GM19238 (cell line): Measurements from ENCODE around the gene SEZ6L2.
"Not testable (repeated sequence)": the region's sequence is repeated elsewhere in the genome, so short reads cannot be mapped to it uniquely, and the experiment has no call there.

Experiments used
- DNase-seq: peaks from one replicate; pipeline ENCODE4 v3.0.0; 2011; ENCODE audit warnings: low spot score; ENCODE audit not compliant: insufficient read length

Gene SEZ6L2

DNA sequence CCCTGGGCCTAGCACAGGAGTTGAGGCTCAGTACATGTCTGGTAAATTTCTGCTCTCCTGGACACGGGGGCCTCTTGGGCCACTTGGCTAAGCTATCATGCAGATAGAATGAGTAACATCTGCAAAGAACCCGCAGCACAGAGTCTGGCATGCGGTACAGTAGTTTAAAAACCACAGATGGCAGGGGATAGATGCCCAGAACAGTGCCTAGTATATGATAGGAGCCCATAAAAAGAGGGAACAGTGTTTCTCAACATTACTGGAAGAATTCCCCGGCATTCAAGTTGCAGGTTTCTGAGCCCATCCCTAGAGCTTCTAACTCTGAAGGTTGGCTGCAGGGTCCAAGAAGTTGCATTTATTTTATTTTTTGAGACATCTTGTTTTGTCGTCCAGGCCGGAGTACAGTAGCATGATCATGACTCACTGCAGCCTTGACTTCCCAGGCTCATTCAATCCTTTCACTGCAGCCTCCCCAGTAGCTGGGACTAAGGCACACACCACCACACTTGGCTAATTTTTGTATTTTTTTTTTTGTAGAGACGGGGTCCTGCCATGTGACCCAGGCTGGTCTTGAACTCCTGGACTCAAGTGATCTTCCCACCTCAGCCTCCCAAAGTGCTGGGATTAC is 42.1 kb downstream of the SEZ6L2 start:
- DNase-seq, result no peak

DNA sequence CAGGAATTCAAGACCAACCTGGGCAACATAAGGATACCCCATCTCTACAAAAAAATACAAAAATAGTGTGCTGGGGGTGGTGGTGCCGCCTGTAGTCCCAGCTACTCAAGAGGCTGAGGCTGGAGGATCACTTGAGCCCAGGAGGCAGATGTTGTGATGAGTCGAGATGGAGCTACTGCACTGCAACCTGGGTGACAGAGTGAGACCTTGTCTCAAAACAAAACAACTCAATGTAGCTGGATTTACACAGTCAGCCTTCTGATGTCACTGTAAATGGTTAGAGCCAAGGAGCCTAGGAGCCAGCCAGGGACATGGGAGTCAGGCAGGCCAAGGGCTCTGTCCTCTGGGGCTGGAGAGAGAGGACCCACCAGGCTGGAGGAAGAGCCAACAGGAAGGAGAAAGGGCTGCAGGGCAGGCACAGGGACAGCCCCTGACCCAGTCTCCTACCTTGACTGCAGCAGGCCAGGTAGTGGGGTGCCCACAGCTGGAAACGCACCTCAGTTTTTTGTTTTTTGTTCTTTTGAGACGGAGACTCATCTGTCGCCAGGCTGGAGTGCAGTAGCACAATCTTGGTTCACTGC is 44.7 kb downstream of the SEZ6L2 start:
- no peak for DNase-seq

- no peak for DNase-seq
These were observed 46.7 kb downstream of the SEZ6L2 start for GRCh38 chr16:29852654-29853053.

DNA sequence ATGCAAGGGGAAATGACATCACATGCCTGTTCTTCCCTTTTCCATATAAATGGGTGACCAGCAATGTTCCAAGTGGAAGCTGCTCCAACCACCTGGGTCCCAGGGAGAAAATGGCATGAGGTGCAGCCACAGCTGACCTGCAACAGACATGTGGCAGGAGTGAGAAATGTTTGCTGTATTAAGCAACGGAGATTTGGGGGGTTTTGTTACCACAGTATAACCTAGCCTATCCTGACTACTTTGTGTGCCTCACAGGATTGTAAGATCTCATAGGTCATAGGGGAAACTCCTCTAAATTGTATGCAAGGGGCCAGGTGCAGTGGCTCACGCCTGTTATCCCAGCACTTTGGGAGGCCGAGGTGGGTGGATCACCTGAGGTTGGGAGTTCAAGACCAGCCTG is 48.4 kb downstream of the SEZ6L2 start:
- no peak for DNase-seq

DNA sequence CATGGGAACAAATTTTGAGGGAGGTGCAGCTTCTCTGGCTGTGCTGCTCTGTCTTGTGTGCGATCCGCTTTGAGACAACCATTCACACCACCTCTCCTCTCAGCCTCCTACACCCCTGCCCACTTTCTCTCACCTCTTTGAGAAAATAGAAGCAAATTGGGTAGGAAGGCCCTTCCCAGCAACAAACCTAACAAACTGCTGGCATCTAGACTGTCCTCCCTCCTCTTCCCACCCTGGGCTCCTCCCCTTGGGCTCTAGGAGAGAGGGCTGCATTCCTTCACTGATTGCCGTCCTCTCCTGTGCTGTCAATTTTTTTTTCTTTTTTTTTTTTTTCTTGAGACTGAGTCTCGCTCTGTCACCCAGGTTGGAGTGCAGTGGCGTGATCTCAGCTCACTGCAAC is 49.8 kb downstream of the SEZ6L2 start:
- DNase-seq, result no peak

GRCh38 chr16:29848420-29849297 is 50.7 kb downstream of the SEZ6L2 start:
- DNase-seq, result peak; percentile 77

GRCh38 chr16:29845656-29846055 is 53.7 kb downstream of the SEZ6L2 start:
- DNase-seq, result no peak

DNA sequence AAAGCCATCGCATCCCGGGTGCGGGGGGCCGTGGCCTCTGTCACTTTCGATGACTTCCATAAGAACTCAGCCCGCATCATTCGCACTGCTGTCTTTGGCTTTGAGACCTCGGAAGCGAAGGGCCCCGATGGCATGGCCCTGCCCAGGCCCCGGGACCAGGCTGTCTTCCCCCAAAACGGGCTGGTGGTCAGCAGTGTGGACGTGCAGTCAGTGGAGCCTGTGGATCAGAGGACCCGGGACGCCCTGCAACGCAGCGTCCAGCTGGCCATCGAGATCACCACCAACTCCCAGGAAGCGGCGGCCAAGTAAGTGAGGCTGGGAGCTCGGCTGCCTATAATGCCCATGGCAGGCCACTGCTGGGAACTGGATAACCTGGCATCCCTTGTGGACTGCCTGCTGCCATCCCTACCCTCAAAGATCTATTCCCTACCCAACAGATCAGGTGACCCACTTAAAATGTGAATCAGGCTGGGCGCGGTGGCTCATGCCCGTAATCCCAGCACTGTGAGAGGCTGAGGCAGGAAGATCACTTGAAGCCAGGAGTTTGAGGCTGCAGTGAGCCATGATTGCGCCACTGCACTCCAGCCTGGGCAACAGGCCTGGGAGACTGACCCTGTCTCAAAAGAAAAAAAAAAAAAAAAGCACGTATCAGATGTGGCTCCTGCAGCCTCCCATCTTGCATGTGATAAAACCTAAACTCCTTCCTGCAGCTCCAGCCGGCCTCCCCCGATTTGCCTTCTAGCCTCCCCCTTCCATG is 54.6 kb downstream of the SEZ6L2 start:
- no peak for DNase-seq

DNA sequence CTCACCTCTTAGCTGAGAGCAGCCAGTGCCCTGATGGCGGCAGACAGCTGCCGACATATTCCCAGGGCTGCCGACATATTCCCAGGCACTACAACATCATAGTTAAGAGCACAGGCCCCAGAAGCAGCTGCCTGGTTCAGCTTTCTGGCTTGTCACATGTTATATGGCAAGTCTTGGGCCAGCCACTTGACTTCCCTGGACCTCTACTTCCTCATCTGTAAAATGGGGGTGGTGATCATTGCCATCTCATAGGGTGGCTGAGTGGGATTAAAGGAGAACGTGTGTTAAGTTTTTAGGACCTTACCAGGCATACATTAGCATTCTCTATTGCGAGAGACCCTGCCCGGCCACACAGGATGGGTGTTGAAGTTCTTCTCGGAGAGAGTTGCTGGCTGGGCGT is 55.4 kb downstream of the SEZ6L2 start:
- DNase-seq, result no peak

DNA sequence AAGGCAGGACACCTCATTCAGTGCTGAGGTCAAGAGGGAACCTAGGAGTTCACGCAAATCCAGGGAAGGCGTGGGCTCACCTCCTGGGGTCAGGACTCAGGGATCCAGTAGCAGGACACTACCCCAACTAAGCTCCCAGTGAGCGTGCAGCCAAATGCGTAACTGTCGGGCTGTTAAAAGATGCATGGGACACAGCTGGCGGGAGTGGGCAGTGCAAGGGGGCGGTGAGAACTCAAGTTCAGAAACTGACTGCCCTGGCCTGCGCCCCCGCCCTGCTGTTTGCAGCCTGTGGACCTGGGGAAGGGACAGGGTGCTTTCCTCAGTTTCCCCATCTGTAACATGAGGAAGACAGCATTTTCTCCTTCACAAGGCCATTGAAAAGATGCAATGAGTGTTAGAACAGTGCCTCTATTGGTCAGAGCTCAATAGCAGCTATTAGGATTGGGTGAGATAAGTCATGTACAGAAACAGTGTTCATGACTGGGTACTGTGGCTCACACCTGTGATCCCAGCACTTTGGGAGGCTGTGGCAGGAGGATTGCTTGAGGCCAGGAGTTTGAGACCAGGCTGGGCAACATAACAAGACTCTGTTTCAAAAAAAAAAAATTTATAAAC is 56.5 kb downstream of the SEZ6L2 start:
- no peak for DNase-seq

GRCh38 chr16:29841631-29842030 is 57.7 kb downstream of the SEZ6L2 start:
- no peak for DNase-seq

DNA sequence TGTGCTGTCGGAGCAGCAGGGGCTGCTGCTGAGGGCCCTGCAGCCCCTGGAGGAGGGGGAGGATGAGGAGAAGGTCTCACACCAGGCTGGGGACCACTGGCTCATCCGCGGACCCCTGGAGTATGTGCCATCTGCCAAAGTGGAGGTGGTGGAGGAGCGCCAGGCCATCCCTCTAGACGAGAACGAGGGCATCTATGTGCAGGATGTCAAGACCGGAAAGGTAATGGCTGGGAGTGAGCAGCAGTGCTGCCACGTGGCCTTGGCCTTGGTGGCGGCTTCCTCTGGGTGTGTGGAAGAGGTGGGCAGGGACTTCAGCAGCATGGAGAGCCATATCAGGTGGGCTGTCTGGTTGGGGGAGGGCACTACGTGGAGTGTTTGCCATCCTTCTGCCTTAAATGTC is 59.1 kb downstream of the SEZ6L2 start:
- no peak for DNase-seq

- no peak for DNase-seq
These were observed 59.5 kb downstream of the SEZ6L2 start for GRCh38 chr16:29839822-29840221.

GRCh38 chr16:29837841-29838240 is 61.5 kb downstream of the SEZ6L2 start:
- DNase-seq, result no peak

DNA sequence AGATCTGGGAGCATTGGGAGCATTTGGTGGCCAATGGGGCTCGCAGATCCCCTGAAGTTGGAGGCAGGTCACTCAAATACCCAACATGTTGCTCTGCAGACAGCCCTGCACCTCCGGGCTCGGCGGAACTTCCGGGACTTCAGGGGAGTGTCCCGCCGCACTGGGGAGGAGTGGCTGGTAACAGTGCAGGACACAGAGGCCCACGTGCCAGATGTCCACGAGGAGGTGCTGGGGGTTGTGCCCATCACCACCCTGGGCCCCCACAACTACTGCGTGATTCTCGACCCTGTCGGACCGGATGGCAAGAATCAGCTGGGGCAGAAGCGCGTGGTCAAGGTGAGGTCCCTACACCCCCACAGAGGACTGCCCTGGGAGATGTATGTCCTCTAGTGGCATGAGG is 62.7 kb downstream of the SEZ6L2 start:
- DNase-seq, result no peak

DNA sequence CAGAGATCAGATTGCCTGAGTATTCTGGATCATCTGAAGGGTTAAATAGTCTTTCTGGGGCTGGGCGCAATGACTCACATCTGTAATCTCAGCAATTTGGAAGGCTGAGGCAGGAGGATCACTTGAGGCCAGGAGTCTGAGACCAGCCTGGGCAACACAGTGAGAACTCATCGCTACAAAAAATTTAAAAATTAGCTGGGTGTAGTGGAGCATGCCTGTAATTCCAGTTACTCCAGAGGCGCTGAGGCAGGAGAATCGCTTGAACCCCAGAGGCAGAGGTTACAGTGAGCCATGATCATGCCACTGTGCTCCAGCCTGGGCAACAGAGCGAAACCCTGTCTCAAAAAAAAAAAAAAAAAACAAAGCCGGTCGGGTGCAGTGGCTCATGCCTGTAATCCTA is 63.4 kb downstream of the SEZ6L2 start:
- no peak for DNase-seq

DNA sequence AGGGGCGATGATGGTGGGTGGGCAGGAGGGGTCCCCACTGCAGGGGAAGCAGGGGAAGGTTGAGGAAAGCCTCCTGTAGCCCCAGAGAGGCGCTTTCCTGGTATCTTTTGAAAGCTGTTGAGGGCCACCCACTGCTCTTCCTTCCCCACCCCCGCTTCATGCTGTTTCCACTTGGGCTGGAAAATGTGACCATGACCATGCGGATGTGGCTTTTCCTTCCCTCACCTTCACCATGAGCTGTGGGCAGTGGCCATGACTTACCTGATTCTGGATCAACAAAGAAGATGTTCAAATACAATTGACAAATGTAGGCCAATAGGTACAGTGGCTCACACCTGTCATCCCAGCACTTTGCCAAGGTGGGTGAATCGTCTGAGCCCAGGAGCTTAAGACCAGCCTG is 65.3 kb downstream of the SEZ6L2 start:
- DNase-seq, result no peak

GRCh38 chr16:29833219-29833618 is 66.1 kb downstream of the SEZ6L2 start:
- not testable (repeated sequence) for DNase-seq

GRCh38 chr16:29831490-29831889 is 67.9 kb downstream of the SEZ6L2 start:
- DNase-seq, result no peak

DNA sequence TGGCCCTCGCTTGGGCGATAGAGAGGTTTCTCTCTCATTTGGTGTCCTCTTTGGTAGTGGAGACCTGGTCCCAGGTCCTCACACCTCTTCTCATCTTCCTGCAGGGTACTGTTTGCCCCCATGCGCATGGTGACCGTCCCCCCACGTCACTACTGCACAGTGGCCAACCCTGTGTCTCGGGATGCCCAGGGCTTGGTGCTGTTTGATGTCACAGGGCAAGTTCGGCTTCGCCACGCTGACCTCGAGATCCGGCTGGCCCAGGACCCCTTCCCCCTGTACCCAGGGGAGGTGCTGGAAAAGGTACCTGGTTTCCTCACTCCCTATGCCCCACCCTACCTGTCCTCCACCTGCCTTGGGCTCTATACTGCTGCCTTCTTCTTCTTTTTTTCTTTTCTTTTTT is 68.6 kb downstream of the SEZ6L2 start:
- no peak for DNase-seq

GRCh38 chr16:29826342-29826695 is 73.0 kb downstream of the SEZ6L2 start:
- no peak for DNase-seq
